Heart left ventricle (tissue), 13 donors: ENCODE results near the gene WDR76.

ENCODE experiments used
- CTCF ChIP-seq, 12 donors: fragments of 200-600 bp; sonication (generic) in 4 of 12; IDR thresholded peaks; one replicate each; pipeline versions ENCODE4 v1.5.0 to v1.8.0; 2018 to 2022; ENCODE audit warnings: antibody characterized with exemption in 12 of 12, mild to moderate bottlenecking in 5 of 12
- POLR2A ChIP-seq, 2 donors: fragments of 450-650 bp; IDR thresholded peaks; one replicate each; pipeline ENCODE4 v1.6.1; 2017; ENCODE audit warnings: antibody characterized with exemption in 2 of 2, mild to moderate bottlenecking in 2 of 2, moderate library complexity in 2 of 2
- donor health status: ischemic (EF 13 %, LVEDD 7.1; RV severe dilation, severe dysfunction).
- donor health status: DM: no; HTN: yes; CAD: no.
- donor health status: DM: no; HTN: no; CAD: no.
- donor health status: ischemic (EF 25% LVEDD 6.9; RV normal size, moderate dysfunction).
- donor health status: ischemic (EF 25% LVEDD 5.7; RV mildly dilated, moderate dysfunction).
- donor health status: ischemic (EF 35%, LVEDD 5.7; RV mildly dilated, moderate dysfunction).
- donor health status: nonischemic (EF 11% LVEDD 7.7; RV severe dilation, severe dysfunction).
- donor health status: DM: yes; HTN: yes; CAD: no.
- donor health status: PGD.
- donor health status: ischemic (EF 29% LVEDD 5.4; RV normal size, mild dysfunction).
- donor health status: nonischemic (EF 23%, LVEDD 6.1; RV moderate dilation, normal function).

- TF ChIP-seq CTCF (IDR thresholded peaks at IDR 0.05) (no peak), POLR2A (IDR thresholded peaks at IDR 0.05) (no peak)
These were observed 30.2 kb upstream of the WDR76 start for GRCh38 chr15:43796566-43796965.
